ENCODE results near the gene CHTF18. TPM values are rescaled to one million over a fixed set of nuclear protein-coding genes. Genes with fewer than 3 reads are reported as not detected.

CHTF18 gene
- total and polyA plus RNA-seq, 8 donors, result 18.8 to 35.5 (median 24.4) TPM

DNA sequence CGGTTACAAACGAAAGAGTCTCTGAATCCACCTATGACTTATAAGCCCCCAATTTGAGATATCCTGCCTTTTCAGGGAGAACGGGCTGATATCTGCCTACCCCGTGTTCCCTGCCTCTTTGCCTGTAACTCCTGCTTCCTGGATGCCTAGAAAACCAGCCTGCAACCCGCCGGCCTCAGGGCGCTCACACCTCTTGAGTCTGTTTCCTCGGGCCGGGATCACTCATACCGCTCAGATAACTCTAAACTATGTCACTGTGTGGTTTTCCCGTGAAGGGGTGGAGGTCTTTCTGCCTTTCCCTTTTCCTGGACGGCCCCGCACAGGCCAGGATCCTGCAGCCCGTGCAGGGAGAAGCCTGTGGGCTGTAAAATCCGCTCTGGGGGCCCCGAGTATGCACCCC, 10.6 kb upstream of the CHTF18 start:
- Histone ChIP-seq H3K27ac (no peak overlapping the region), H3K27me3 (peaks cover 0 to 87% of the 10 kb centered on the region in 2 donors), H3K36me3 (no peaks in the 10 kb centered on the region), H3K4me3 (no peak overlapping the region), H3K9me3 (no peaks in the 10 kb centered on the region), H3K4me1 (no peaks in the 10 kb centered on the region)
- intact Hi-C loops (cut with DNase I), result no loop called here
- DNase-seq, result no peak
- ATAC-seq, result peak; percentile 15
- TF ChIP-seq, protein P1, sequence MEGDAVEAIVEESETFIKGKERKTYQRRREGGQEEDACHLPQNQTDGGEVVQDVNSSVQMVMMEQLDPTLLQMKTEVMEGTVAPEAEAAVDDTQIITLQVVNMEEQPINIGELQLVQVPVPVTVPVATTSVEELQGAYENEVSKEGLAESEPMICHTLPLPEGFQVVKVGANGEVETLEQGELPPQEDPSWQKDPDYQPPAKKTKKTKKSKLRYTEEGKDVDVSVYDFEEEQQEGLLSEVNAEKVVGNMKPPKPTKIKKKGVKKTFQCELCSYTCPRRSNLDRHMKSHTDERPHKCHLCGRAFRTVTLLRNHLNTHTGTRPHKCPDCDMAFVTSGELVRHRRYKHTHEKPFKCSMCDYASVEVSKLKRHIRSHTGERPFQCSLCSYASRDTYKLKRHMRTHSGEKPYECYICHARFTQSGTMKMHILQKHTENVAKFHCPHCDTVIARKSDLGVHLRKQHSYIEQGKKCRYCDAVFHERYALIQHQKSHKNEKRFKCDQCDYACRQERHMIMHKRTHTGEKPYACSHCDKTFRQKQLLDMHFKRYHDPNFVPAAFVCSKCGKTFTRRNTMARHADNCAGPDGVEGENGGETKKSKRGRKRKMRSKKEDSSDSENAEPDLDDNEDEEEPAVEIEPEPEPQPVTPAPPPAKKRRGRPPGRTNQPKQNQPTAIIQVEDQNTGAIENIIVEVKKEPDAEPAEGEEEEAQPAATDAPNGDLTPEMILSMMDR (IDR thresholded peaks at IDR 0.05), result no peak

DNA sequence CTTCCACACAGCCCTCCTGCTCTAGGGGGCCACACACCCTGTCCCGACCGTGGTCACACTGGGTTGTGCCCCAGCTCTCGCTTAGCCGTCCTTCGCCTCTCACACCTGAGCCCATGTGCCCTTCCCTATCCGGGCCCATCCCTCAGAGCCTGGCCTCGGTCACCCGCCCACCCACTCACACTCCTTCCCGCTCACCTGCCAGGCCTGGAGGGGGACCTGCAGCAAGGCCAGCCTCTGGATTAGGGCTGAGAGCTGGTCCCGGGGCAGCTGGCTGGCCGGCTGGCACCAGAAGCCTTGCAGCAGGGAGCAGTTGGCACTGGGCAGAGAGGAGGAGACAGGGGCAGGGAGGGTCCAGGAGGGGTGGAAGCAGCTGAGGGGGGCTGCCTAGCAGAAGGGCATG, 10.0 kb upstream of the CHTF18 start:
- TF ChIP-seq, protein P1 (IDR thresholded peaks at IDR 0.05), result no peak
- H3K36me3 ChIP-seq, result no peaks in the 10 kb centered on the region
- intact Hi-C loops (cut with DNase I), result no loop called here
- H3K9me3 ChIP-seq, result no peaks in the 10 kb centered on the region
- H3K27me3 ChIP-seq, result peaks cover 0 to 91% of the 10 kb centered on the region in 2 donors
- ATAC-seq, result no peak
- H3K4me1 ChIP-seq, result no peaks in the 10 kb centered on the region
- H3K27ac ChIP-seq, result no peak overlapping the region
- H3K4me3 ChIP-seq, result no peak overlapping the region
- DNase-seq, result no peak

DNA sequence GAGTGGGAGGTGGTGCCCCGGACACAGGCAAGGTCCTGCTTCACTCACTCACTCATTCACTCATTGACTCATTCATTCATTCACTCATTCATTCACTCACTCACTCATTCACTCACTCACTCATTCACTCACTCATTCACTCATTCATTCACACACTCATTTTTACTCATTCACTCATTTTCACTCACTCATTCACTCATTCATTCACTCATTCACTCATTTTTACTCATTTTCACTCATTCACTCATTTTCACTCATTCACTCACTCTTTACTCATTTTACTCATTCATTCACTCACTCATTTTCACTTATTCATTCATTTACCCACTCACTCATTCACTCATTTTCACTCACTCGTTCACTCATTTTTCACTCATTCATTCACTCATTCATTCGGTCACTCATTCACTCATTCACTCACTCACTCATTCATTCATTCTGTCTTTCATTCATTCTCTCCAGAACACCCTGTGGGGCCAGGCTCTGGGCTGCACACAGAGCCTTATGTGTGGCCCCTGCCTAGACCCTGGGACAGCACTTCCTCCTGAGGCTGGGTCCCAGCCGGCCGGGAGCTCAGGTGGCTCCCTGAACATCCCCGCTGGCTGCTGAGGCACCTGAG, 9.4 kb upstream of the CHTF18 start:
- Histone ChIP-seq H3K27me3 (peaks cover 0 to 91% of the 10 kb centered on the region in 2 donors), H3K9me3 (no peaks in the 10 kb centered on the region), H3K36me3 (no peaks in the 10 kb centered on the region), H3K4me1 (no peaks in the 10 kb centered on the region), H3K27ac (no peak overlapping the region), H3K4me3 (no peak overlapping the region)
- DNase-seq (no peak), ATAC-seq (no peak)
- TF ChIP-seq, protein P1 (IDR thresholded peaks at IDR 0.05), result no peak
- intact Hi-C loops (cut with DNase I), result no loop called here

DNA sequence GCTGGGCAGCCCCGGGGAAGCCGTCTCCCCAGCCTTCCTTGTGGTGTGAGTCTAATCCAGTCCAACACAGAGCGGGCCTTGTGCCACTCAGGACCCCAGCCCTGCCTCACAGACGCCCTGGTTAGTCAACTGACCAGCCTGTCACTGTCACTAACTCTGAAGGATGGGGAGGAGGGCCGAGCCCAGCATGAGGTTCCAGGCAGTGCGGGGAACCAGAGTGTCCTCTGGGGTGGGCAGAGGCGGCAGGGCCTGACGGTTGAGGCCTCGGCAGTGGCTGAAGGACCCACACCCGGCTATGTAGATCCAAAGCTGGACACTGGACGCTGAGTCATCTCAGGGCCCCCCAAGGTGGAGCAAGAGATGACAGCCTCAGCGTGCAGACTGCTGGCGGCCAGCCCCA, 8.9 kb upstream of the CHTF18 start:
- Histone ChIP-seq H3K36me3 (no peaks in the 10 kb centered on the region), H3K4me1 (no peaks in the 10 kb centered on the region), H3K27ac (no peak overlapping the region), H3K4me3 (no peak overlapping the region), H3K9me3 (no peaks in the 10 kb centered on the region), H3K27me3 (peaks cover 0 to 85% of the 10 kb centered on the region in 2 donors)
- DNase-seq (no peak), ATAC-seq (no peak)
- intact Hi-C loops (cut with DNase I), result no loop called here
- TF ChIP-seq, protein P1 (IDR thresholded peaks at IDR 0.05), result no peak

DNA sequence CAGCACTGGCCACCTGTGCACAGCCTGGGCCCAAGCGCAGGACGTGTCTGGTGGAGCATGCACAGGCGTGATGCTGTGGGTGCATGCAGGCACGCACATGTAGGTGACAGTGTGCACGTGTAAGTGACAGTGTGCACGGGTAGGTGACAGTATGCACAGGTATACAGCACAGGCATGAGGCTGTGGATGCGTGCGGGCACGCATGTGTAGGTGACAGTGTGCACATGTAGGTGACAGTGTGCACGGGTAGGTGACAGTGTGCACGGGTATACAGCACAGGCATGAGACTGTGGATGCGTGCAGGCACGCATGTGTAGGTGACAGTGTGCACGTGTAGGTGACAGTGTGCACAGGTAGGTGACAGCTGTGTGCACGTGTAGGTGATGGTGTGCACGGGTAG, 8.1 kb upstream of the CHTF18 start:
- Histone ChIP-seq H3K36me3 (peaks cover 0 to 6% of the 10 kb centered on the region in 2 donors), H3K27me3 (peaks cover 0 to 78% of the 10 kb centered on the region in 2 donors), H3K27ac (no peak overlapping the region), H3K9me3 (no peaks in the 10 kb centered on the region), H3K4me3 (no peak overlapping the region), H3K4me1 (no peaks in the 10 kb centered on the region)
- intact Hi-C loops (cut with DNase I), result loop anchor here in 1 of 2 donors (5.0 kb wide), 1 partner anchor 68 kb away; no protein-coding TSS in a partner anchor
- ATAC-seq, result no peak
- TF ChIP-seq, protein P1 (IDR thresholded peaks at IDR 0.05), result no peak
- no peak for DNase-seq
